ENCODE measurements around the gene TCTN1.
"Not testable (repeated sequence)": the region's sequence is repeated elsewhere in the genome, so short reads cannot be mapped to it uniquely, and the experiment has no call there.

DNA sequence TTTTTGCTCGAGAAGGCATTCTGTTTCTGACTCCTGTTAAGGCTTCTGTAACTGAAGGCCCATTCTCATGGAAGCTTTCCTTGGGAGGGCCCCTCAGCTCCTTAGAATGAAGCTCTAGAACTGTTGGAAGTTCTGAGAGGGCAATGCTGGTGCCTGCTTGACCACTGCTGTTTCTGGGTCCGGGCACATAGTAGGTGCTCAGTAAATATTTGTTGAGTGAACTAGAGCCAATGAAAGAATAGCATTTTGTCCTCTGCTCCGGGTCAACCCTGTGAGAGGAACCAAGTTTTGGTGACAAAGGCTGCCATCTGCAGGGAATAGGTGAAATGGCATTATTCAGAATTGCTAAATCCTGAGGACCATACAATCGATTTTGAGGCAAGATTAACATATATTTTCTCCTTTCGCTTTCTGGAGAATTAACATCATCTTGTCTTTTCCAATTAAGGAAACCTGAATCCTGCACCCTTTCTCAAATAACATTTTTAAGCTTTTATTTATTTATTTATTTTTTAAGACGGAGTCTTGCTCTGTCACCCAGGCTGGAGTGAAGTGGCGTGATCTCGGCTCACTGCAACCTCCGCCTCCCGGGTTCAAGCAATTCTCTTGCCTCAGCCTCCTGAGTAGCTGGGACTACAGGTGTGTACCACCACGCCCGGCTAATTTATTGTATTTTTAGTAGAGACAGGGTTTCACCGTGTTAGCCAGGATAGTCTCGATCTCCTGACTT, 11.7 kb upstream of the TCTN1 start:
- TF ChIP-seq POLR2AphosphoS5 (IDR thresholded peaks at IDR 0.05; ENCODE audit: low read depth, low read length); POLR2A (IDR thresholded peaks at IDR 0.05; ENCODE audit: low read depth, low read length); TAF1 (IDR thresholded peaks at IDR 0.05; ENCODE audit: low read depth, low read length); PAX5 (IDR thresholded peaks at IDR 0.05; ENCODE audit: insufficient read depth, low read length, severe bottlenecking); SPI1 (IDR thresholded peaks at IDR 0.05; ENCODE audit: low read depth, low read length): not testable (repeated sequence)
- TF ChIP-seq POU2F2 (IDR thresholded peaks at IDR 0.05; ENCODE audit: low read depth, low read length), result 0 out of 2 replicates have a peak, but pooled peaks have one; percentile 34

Measured in GM12891 (cell line).